Activated T-cell treated with anti-CD3 and anti-CD28 coated beads, Interleukin-2, amount 50 U/mL, for 1 hour (primary cell): ENCODE data around the gene SPIRE2.
A peak's percentile ranks its signal among the peaks of the same experiment; 100 is the strongest.
"Not testable (repeated sequence)": the region's sequence is repeated elsewhere in the genome, so short reads cannot be mapped to it uniquely, and the experiment has no call there.

Experiments
- DNase-seq: peaks from one replicate; pipeline ENCODE4 v3.0.0-alpha.2; 2020

SPIRE2 gene

GRCh38 chr16:89900885-89901284 lies 72.6 kb downstream of the SPIRE2 start:
- no peak for DNase-seq

GRCh38 chr16:89902980-89903379 lies 74.7 kb downstream of the SPIRE2 start:
- no peak for DNase-seq

- no peak for DNase-seq
Measured at GRCh38 chr16:89903908-89904515, 75.7 kb downstream of the SPIRE2 start.

GRCh38 chr16:89904606-89905510 lies 76.6 kb downstream of the SPIRE2 start:
- DNase-seq, result no peak

GRCh38 chr16:89905511-89906139 lies 77.3 kb downstream of the SPIRE2 start:
- no peak for DNase-seq

GRCh38 chr16:89906140-89907025 lies 78.1 kb downstream of the SPIRE2 start:
- no peak for DNase-seq

GRCh38 chr16:89907055-89907814 lies 79.0 kb downstream of the SPIRE2 start:
- DNase-seq, result no peak

GRCh38 chr16:89908236-89908635 lies 80.0 kb downstream of the SPIRE2 start:
- DNase-seq, result no peak

- DNase-seq, result peak; percentile 76
Measured at GRCh38 chr16:89909777-89910716, 81.8 kb downstream of the SPIRE2 start.

- DNase-seq, result no peak
Measured at GRCh38 chr16:89910717-89911354, 82.6 kb downstream of the SPIRE2 start.

- DNase-seq, result no peak
Measured at GRCh38 chr16:89911375-89911774, 83.1 kb downstream of the SPIRE2 start.

GRCh38 chr16:89912143-89912542 lies 83.9 kb downstream of the SPIRE2 start:
- DNase-seq, result no peak

- no peak for DNase-seq
Measured at GRCh38 chr16:89912627-89913026, 84.4 kb downstream of the SPIRE2 start.

- DNase-seq, result no peak
Measured at GRCh38 chr16:89913408-89914387, 85.4 kb downstream of the SPIRE2 start.

- not testable (repeated sequence) for DNase-seq
Measured at GRCh38 chr16:89914642-89915285, 86.5 kb downstream of the SPIRE2 start.

- DNase-seq, result no peak
Measured at GRCh38 chr16:89915303-89916232, 87.3 kb downstream of the SPIRE2 start.

GRCh38 chr16:89917773-89918452 lies 89.6 kb downstream of the SPIRE2 start:
- DNase-seq, result peak; percentile 77
